Measurements from ENCODE around the gene KIAA0319L.

The KIAA0319L gene

DNA sequence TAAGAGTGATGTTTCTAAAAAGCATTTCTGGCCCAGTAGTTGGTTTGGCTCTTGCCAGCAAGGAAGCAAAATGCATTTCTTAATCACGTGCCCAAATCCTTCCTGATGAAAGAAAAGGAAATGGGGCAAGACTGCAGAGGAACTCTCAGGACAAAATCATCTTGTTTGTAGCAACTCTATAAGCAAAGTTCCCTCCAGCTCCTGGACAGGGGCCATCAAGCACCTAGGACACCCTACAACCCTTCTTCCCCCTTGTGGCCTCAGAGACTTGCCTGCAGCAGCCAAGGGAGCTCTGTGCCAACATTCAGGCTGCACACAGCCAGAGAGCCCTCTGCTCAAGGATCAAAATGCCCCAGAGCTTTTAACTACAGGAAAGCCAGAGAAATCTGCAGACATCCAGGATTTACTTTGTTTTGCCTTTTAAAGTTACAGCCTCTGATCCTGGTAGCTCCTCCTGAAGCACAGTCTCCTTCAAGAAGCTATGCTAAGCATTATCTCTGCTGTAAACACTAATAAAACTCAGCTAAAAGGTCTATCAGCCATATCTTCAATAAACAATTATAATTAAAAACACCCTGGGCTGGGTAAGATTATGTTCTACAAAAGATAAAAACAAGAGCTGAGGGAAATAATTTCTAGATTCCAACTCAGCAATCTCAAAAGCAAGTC is 105.0 kb downstream of the KIAA0319L start:
- DNase-seq (ENCODE audit: insufficient read length, low spot score) (no peak), FAIRE-seq (no peak)

DNA sequence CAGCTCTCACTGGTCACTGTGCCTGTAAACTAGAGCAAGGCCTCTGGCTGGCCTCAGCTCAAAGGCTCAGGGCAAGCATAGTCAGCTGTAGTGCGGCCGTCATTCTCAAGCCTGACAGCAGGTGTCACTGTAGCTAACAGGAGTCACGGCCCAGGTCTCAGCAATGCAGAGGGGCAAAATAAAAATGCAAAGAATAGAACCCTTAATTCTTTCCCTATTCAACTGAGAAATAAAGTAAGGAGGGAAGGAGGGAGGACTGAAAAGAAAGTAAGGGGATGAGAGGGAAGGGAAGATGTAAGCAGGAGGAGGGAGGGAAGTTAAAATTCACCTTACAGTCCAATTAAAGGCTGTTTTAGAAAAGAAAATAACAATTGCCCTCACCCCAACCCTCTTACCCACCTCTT is 106.1 kb downstream of the KIAA0319L start:
- FAIRE-seq, result peak; percentile 86
- DNase-seq (ENCODE audit: insufficient read length, low spot score), result peak; percentile 63

DNA sequence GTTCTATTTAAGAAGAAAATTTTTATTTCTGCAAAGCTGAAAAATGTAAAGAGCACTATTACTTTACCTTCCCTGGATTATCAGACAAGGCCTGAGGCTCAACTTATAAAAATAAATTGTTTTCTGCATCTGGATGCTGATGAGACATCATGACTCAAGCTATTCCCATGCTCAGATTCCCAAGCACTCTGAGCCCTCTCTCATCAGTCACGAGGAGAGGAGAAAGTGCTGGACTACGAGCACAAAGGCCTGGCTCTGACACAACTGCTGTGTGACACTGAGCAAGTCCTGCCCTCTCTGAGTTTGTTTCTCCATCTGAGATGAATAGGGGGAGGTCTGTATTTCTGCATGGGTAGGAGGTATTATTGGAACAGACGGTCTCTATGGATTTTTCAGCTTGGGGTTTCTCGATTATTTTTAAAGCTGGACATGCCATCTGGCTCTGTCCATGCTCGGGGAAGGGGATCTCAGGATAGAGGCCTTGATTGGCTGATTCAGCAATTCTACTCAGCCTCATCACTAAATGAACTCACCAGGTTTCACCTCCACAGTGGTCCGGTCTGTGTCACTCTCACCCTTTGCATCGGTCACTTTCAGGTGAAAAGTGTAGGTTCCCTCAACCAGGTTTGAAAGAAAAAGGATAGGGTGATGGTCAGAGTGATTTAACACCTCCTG is 107.7 kb downstream of the KIAA0319L start:
- no peak for DNase-seq (ENCODE audit: insufficient read length, low spot score)
- FAIRE-seq, result no peak

DNA sequence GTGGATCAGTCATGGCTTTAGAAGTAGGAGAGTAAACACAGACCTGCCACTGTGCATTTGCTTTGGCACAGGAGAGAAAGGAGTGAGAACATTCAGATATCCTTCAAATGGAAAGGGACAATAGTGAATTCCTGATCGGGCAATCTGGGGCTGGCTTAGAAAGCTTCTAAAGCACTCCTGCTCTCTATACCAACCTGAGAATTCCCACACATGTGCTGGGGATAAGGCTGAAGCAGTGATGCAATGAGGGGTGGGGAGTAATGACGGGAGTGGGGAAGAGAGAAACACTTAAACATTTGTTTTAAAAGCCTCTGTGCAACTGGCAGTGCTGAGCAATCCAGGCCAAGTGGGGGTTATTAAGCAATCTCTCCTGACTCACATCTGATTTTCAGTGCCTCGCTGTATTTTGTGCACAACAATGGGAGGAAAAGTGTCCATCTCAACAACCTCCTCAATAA is 108.8 kb downstream of the KIAA0319L start:
- DNase-seq (ENCODE audit: insufficient read length, low spot score) (no peak), FAIRE-seq (no peak)

DNA sequence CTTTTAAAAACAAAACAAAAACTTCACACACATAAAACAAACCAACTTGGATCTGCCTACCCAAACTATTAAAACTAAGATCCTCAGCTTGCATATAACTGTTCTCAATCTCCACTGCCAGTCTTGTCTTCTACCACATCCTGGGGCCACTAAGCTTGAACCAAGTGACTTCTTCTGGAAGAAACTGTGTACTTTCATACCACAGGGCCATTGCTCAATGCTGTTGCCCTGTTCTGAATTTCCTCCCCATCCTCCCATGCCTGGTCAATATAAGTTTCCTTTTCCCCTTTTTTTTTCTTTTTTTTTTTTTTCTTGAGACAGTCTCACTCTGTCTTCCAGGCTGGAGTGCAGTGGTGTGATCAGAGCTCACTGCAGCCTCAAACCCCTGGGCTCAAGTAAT is 109.9 kb downstream of the KIAA0319L start:
- DNase-seq (ENCODE audit: insufficient read length, low spot score) (no peak), FAIRE-seq (no peak)

DNA sequence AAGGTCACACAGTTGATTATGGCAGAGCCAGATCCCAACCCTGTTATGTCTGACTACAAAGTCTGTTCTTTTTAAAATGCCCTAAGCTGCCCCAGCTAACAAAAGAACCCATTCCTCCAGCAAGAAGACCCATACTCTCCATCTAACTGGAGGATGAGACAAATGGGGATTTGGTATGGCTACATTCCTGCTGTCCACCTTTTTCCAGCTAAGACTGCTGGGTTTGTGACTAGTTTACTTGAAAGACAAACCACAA is 112.8 kb downstream of the KIAA0319L start:
- FAIRE-seq (no peak), DNase-seq (ENCODE audit: insufficient read length, low spot score) (no peak)

DNA sequence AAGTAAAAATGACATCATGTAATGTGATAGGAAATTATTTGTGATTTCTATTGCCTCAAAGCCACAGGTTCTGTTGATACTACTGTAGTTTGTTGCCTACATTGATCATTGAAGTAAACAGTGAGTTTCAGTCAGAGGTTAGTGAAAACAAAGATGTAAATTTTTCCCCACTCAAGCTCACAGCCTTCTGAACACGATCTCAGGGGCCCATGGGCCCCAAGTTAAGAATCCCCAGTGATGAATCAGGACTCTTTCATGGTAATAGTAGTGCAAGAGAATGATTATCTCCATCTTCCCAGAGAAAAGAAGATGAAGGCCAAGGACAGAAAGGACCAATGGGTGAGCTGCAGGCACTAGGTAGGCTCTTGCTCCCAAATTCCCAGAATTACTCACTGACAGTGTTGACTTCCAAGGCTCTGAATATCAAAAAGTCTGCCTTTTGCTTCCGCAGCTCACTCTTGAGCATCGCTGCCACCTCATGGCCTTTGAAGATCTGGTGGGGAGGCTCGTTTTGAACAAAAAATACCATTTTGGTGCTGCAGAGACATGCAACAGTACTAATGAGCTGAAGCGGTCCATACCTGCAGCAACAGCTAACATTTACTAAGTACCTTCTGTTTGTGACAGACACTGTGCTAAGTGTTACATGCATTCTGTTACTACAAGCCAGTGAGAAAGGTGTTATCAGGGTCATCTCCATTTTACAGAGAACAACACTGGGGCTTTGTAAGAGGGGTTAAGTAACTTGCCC is 113.3 kb downstream of the KIAA0319L start:
- FAIRE-seq (no peak), DNase-seq (ENCODE audit: insufficient read length, low spot score) (no peak)

DNA sequence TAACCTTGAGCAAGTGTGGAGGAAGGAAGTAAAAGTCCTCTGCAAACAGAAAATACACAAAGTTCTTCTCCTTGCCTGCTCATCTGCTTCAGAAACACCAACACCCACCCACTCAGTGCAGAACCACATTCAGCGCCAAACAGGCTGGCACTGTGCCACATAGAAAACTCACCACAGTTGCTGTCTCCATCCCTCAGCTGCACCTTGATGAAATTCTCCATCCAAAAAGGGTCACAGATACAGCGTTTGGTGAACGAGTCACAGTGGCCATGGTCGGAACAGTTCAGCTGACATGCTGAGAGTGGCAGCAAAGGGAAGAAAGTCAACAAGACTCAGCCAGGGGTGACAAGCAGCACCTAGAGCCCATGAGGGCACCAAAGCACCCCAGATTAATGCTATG is 114.5 kb downstream of the KIAA0319L start:
- no peak for FAIRE-seq

DNA sequence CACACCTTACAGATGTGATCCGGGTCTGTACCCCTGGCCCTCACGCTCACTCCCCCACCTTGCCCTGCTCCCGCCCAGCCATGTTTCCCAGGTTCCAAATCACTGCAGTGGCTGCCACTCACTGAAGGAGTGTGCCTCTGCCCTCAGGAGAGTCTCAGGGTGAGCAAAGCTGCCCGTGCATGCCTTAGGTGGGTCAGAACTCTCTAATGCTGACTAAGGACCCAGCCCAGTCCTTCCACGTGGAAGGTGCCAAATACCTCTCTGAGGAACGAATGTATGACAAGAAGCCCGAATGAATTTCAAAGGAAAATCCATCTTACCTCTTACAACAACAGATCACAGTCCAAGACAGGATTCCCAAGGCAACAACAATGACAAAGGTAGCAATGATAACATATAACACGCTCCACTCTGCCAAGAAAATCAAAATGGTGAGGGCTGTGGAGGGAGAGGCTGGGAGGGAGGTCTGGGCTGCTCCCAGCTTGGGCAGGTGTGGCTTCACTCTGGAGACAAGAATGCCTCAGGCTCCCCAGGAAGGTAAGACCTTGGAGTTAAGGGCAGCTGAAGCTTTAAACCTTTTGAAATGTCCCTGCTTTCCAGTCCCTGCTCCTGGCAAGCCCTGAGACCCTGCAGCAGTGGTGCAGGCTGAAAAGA is 115.2 kb downstream of the KIAA0319L start:
- FAIRE-seq, result no peak

More for the DNA sequence above, 114.5 kb downstream of the KIAA0319L start:
- DNase-seq (ENCODE audit: insufficient read length, low spot score), result no peak

DNA sequence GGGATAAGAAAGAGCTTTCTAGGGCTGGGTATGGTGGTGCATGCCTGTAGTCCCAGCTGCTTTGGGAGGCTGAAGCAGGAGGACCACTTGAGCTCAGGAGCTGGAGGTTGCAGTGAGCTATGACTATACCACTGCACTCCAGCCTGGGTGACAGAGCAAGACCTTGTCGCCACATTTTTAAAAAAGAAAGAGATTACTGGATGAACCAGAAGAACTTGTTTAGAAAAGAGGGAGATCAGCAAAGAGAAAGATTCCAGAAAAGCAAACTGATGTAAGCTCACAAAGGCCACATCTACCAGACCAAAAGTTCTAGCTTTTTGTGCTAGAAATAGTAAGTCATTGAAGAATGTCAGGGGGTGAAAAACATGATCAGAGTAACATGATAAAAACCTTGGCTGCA is 117.6 kb downstream of the KIAA0319L start:
- DNase-seq (ENCODE audit: insufficient read length, low spot score) (no peak), FAIRE-seq (no peak)

More for the DNA sequence above, 115.2 kb downstream of the KIAA0319L start:
- no peak for DNase-seq (ENCODE audit: insufficient read length, low spot score)

DNA sequence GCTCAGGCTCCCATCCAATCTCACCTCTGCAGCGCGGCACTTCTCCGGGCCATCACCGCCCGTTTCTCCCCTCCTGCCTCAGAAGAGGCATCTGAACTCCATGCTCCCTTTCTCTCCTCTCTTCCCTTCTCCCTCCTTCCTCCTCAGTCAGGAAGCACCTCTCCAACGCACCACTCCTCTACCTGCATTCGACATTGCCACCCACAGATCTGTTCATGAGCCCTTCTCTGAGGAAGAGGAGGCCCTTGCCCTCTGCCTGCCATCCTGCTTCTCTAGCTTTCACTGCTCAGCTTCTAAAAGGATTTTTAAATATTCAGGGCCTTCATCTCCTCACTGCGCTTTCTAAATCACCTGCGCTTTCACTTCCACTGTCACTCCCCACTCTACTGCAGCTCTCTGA is 120.0 kb downstream of the KIAA0319L start:
- FAIRE-seq, result no peak
- DNase-seq (ENCODE audit: insufficient read length, low spot score), result no peak

DNA sequence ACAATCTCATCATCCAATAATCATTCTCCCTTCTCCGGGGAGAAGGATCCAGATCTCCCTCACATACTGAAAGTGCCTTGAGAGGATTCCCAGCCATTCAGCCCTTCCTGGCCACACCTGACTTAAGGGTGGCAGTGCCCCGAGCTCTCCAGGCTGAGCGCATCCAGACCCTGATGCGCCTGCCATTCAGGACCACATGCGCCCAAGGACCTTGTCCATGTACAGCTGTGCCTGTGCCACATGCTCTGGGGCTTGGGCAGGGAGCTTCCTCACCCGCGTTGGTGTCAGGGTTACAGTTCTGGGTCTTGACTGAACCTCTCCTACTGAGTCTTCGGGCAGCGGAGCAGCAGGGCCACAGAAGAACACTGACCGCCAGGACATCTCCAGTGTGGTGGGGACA is 121.1 kb downstream of the KIAA0319L start:
- FAIRE-seq, result no peak

DNA sequence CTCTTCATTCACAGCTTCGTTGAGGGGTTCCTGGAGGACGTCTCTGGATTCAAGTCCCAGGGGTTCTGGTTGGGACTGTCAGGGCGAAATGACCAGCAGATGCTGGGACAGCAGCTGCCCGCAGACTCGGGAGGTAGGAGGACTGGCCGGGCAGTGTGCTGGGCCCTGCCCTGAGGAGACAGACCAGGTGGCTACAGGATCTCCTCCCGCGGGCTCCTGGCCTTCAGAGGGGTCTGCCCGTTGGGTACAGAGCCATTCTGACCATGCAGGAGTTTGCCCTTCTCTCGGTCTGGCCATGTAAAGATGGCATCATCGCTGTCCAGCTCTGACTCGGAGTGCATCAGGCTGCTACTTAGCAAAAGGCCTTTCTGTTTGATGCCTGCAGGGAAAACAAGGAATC is 122.5 kb downstream of the KIAA0319L start:
- no peak for FAIRE-seq

More for the DNA sequence above, 121.1 kb downstream of the KIAA0319L start:
- no peak for DNase-seq (ENCODE audit: insufficient read length, low spot score)

DNA sequence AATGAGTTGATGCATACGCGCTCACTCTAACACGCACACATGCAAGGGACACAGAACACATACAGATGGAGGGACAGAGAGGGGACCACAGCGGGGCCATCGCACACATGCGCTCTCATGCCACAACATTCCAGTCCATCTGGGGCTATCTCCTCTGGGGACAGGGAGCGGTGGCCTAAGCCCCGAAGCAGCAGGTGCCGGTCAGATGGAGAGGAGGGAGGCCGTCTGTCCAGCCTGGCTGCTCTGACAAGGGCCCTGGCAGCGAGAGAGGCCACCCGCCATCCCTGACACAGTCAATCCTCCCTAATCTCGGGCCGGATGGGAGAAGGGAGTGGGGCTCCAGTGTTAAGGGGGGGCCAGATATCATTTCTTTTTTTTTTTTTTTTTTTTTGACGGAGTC is 123.5 kb downstream of the KIAA0319L start:
- DNase-seq (ENCODE audit: insufficient read length, low spot score), result no peak
- no peak for FAIRE-seq

More for the DNA sequence above, 122.5 kb downstream of the KIAA0319L start:
- DNase-seq (ENCODE audit: insufficient read length, low spot score), result no peak

DNA sequence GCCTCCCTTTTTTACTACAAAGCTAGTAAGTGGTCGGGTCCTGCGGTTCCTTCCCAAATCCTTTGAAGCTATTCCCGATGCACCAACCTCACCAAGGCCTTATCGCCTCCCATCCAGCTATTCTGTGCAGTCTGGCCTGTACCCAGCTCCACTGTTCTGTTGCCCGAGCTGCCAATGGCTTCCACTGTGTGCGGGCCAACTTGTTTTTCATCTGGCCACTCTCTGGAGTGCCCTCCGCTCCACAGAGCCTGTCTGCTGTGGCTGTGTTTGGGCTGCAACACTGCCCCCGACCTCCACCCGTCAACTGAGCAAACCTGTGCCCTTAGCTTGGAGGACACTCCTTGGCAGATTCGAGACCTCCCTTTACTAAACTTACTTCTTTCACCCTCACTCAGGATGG is 125.0 kb downstream of the KIAA0319L start:
- FAIRE-seq (no peak), DNase-seq (ENCODE audit: insufficient read length, low spot score) (no peak)

DNA sequence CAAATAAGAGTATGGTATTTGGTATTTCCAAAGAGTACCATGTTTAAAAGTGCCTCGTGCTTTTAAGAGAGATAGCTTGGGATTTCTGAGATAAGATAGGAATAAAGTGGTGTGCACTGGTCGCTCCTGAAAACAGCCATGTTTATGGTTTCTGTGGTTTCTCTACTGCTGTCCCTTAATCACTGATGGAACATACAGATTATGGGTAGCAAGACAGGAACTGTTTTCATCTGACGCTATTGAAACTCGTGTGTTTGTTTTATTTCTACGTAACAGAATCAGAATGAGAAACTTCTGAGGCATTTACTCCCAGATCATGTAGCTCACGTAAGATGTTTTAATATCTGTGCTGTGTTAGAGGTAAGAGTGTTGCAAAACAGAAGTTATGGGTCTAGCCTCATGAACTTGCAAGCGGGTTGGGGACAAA is 126.0 kb downstream of the KIAA0319L start:
- FAIRE-seq, result no peak
- no peak for DNase-seq (ENCODE audit: insufficient read length, low spot score)

DNA sequence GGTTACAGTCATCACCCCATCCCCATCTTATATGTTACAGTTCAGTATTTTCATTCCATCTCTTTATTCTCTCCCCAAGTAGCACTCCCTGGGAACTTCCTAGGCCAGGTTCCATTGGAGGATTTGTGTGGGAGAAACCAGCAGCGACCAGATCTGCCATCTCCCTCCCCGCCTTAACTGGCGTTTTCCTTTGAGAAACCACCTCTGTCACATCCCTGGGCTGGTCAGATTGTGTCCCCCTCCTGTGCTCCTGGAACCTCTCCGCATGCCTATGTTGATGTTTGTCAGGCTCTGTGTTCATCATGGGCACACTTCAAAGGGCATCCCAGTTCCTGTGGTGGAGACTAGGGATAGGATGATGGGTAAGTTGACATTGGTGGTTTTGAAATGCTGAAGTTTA is 126.4 kb downstream of the KIAA0319L start:
- no peak for DNase-seq (ENCODE audit: insufficient read length, low spot score)
- FAIRE-seq, result no peak

DNA sequence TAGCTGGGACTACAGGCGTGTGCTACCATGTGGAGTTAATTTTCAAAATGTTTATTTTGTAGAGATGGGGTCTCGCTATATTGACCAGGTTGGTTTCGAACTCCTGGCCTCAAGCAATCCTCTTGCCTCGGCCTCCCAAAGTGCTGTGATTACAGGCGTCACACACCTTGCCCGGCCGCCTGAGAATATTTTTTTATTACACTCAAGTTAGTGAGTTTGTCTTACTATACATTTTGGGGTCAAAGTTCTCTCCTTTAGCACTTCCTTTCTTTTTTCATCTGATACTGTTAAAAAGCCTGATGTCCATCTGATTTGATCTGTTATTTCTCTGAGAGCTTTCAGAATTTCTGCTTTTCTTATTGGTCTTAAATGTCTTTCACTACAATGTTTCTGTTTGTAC is 128.8 kb downstream of the KIAA0319L start:
- no peak for FAIRE-seq
- DNase-seq (ENCODE audit: insufficient read length, low spot score), result no peak

DNA sequence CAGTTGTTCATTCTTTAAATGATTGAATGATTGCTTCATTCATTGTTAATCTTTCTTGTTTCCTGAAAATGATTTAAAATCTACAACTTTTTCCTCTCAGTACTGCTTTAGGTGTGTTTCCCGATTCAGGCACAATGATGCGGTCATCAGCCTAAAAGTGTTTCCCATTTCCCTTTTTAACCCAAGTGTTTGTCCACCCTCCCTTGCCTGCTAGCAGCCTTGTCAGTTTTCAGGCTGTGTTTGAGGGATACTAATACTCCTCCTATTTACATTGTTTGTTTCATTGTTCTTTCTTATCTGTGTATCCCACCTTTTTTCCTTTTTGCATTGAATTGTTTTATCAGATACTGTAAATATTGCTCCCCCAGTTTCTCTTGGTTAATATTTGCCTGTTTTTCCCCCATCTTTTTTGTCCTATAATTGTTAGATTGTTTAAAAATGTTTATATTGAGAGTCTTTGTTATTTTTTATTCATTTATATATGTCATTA is 131.1 kb downstream of the KIAA0319L start:
- DNase-seq (ENCODE audit: insufficient read length, low spot score) (no peak), FAIRE-seq (no peak)

DNA sequence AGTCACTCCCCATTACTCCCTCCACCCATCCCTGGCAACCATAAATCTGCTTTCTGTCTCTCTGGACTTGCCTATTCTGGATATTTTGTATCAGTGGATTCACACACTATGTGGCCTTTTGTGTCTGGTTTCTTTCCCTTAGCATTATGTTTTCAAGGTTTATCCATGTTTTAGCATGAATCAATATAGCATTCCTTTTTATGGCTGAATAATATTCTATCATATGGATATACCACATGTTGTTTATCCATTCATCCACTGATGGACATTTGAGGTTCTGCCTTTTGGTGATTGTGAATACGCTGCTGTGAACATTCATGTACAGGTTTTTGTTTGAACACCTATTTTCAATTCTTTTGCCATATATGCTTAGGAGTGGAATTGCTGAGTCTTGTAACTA is 148.3 kb downstream of the KIAA0319L start:
- no peak for FAIRE-seq

DNA sequence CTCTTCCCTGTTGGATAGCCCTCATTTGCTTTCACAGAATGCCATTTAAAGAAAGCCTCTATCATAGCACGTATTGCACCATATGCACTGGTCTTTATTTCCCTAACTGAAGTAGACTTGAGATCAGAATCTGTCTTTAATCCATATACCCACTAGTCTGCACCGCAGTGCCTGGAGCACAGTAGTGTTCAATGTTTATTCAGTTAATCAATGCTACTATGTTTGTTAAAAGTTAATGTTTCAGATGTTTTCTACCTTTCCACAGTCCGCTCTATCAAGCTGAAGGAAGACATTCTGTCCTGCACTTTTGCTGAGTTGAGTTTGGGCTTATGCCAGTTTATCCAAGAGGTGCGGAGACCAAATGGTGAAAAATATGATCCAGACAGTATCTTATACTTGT is 149.5 kb downstream of the KIAA0319L start:
- no peak for DNase-seq (ENCODE audit: insufficient read length, low spot score)
- FAIRE-seq, result no peak

More for the DNA sequence above, 148.3 kb downstream of the KIAA0319L start:
- no peak for DNase-seq (ENCODE audit: insufficient read length, low spot score)
